Stimulated activated CD8-positive, alpha-beta memory T cell treated with anti-CD3 and anti-CD28 coated beads, Interleukin-2, amount 100 ng/mL, for 1 hour (primary cell): Measurements from ENCODE around the gene SLC43A3.
"Not testable (repeated sequence)": the region's sequence is repeated elsewhere in the genome, so short reads cannot be mapped to it uniquely, and the experiment has no call there.

Source experiments
- DNase-seq, 2 donors: peaks; one replicate each; pipeline ENCODE4 v3.0.0-alpha.2; 2020; ENCODE audit warnings: low read depth in 2 of 2

SLC43A3 gene

DNA sequence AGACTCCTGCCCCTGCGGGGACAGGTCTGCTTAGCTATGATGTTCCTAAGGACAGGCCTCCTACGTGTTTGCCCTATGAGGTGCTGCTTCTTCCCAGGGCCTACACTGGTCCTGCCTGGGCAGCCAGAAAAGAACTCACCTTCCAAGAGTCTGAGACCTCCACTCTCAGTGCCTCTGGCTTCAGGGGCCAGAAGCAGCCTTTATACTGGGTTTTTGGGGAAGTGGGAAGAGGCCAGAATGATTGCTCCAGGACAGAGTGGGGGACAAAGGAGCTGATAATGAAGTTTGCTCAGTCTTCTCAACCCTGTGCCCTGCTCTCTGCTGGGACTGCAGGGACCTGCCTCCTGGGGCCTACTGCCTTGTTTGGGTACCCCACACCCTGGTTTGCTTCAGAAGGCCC is 45.9 kb downstream of the SLC43A3 start, which contains the start of gene PRG3:
Gene PRG3 (minus strand): TSS at position 176 of the 400 bp plus-strand sequence. CDS start 442 bp downstream, outside the sequence.
- DNase-seq = no peak

DNA sequence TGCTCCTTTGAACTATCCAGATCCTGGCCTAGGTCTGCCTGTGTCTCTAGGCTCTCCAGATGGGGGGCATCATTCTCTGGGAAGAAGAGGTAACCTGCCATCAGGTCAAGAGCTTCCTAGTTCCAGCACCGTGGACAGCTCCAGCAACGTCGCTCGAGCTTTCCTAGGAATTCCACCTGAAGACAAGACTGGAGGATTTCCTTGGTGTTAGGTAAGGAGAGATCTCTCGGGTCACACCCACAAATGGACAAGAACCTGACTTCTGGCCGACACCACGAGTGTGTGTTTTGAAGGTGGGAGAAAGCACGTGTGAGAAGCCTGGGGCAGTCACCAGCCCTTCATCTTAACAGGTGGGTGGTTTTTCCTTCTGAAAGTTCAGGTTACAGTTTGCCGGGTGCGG is 47.2 kb downstream of the SLC43A3 start:
- DNase-seq = no peak

DNA sequence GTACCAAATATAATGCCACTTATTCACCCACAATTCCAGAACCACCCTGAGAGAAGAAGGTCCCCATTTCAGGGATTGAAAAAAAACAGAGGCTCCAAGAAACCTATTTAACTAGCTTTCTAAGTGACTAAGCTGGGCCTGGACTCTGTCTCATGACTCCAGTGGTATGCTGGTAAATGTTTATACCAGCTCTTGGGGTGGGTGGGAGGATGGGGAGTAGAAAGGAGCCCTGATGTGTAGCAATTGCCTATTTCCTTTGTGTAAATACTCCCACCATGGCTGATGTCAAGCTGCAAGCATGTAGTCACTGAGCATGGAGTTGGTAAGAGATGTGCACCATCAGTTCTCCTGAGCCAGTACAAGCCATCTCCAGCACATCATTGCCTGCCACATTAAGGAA is 48.7 kb downstream of the SLC43A3 start:
- DNase-seq = no peak

DNA sequence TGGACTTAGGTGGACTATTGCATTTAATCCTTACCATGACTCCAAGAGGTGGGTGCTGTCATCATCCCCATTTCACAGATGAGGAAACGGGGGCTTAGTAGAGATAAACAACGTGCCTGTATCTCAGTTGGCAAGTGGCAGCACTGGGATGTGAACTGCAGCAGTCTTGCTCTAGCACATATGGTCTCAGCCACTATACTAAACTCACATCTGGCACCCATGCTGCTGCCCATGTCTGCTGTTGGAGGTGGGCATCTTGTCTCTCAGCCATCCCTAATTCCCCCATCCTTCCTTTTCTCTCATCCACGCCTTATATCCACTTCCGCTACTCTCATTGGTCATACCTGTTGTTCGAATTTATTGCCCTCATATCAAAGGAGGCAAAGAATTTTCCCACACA is 49.8 kb downstream of the SLC43A3 start:
- DNase-seq = no peak

DNA sequence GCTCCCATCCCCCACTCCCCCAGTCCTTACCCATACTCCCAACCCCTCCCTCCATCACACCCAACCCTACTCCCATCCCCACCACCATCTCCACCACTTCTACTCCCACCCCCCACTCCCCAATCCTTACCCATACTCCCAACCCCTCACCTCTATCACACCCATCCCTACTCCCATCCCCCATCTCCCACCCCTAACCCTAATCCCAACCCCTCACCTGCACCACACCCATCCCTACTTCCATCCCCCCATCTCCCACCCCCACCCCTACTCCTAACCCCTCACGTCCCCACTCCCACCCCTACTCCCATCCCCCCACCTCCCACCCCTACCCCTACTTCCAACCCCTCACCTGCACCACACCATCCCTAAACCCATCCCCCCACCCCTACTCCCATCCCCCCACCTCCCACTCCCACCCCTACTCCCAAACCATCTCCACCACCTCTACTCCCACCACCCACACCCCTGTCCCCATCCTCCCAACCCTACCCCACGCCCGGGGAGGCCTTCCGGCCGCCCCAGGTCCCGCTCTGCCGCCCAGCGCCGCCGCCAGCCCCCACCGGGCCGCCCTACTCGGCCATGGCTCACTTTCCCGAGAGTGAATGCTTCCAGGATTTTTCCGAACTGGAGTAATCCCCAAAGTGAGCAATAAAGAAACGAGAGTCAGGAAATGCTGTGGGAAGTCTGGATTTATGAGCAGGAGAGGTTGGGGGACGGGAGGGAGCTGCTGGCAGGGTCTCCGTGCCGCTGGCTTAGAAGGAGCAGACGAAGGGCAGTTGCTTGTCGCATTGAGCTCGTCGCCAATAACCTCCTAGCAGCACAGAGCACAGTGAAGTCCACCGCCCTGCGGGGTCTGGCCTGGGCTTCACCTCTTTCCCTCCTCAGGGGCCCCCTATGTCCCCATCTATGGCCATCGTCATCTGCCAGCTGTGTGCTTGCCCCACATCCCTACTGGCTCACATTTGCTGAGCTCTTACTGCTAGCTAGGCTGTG is 50.5 kb downstream of the SLC43A3 start:
- no peak for DNase-seq

DNA sequence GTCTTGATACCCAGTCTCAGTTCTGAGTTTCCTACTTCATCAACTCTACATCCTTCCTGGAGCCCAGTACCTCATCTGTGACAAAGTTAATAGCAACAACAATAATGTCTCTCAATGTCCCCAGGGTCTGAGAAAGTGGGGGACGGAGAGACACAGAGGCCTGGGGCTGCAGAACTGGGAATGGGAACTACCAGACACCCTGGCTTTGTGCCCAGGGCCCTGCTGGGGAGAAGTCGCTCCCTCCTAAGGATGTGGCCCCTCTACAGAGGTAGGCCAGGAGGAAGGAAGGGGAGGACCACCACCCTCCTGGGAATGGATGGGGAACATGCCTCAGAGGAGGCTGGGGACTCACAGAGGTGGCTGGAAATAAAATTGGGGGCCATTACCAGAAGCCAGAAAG is 51.4 kb downstream of the SLC43A3 start:
- DNase-seq = no peak

DNA sequence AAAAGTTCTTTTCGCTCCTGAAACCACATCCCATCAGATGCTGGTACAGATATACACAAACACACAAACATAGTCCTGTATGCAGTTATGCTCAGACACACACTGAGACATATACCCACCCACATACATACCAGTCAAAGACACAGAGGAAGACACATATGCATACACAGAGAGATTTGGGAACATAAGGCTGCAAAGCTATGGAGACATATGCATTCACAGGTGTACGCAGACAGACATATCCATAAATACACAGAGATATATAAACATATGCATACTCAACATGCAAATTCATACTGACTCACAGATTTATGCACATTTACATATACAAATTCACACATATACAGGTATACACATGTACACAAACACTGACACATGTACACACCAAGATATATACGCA is 52.0 kb downstream of the SLC43A3 start:
- no peak for DNase-seq

DNA sequence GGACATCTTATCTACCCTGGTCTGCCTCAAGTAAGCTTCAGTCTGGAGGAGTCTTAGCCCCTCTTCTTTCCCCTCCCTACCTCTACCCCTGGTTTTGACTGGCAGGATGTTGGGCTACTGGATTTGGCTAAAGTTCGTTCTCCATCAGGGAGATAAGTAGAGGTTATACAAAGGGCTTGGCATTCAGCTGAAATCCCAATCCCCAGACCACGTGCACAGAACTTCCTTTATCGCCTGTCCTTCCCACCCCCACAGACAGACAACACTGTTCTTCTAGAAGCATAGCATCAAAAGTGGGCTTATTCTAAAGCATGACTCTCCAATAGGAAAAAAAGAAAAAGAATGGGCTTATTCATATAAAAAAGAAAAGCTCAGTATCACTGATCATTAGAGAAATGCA is 53.8 kb downstream of the SLC43A3 start:
- DNase-seq = no peak

DNA sequence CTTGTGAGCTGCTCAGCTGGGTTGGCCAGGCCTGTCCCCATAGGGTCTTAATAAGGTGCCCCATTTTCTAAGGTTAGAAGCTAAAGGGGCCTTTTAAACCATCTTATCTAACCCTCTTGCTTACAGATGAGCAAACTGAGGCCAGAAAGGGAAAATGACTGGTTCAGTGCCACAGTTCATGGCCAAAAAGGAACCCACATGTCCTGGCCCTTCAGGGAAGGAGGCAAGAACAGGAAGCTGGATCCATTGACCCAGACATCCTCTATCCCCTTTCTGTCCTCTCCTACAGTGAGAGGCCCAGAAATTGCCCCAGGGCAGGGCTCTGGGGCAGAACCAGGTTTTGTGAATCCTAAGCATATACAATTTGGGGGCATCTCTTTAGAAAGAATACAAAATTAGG is 56.0 kb downstream of the SLC43A3 start:
- no peak for DNase-seq

DNA sequence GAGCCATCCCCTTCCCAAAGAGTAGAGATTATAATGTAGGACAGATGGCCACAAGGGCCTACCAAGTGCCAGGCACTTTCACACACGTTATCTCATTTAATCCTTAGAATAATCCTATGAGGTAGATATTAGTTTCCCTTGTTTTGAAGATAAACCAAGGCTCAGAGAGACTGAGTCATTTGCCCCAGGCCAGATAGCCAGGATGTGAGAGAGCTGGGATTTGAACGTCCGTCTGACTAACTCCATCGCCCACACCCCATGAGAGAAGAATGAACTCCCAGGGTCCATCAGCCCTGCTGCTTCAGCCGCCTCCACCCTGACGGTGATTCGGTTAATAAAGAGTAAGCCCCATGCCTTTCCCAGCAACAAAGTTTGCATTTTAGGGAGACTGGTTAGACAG is 56.7 kb downstream of the SLC43A3 start:
- no peak for DNase-seq

DNA sequence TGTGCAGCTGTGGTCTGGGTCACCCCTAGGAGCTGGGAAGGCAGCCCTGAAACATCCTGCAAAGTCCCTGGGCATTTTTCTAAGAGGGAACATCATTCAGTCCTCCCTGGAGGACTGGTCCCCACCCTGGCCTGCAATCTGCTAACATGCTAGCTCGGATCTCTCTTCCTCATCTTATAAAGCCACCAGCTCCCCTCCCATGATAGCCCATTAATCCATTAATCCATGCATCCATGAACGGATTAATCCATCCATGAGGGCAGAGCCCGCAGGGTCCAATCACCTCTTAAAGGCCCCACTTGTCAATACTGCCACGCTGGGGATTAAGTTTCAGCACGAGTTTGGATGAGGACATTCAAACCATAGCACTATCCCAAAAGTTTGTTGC is 58.1 kb downstream of the SLC43A3 start:
- DNase-seq = no peak

DNA sequence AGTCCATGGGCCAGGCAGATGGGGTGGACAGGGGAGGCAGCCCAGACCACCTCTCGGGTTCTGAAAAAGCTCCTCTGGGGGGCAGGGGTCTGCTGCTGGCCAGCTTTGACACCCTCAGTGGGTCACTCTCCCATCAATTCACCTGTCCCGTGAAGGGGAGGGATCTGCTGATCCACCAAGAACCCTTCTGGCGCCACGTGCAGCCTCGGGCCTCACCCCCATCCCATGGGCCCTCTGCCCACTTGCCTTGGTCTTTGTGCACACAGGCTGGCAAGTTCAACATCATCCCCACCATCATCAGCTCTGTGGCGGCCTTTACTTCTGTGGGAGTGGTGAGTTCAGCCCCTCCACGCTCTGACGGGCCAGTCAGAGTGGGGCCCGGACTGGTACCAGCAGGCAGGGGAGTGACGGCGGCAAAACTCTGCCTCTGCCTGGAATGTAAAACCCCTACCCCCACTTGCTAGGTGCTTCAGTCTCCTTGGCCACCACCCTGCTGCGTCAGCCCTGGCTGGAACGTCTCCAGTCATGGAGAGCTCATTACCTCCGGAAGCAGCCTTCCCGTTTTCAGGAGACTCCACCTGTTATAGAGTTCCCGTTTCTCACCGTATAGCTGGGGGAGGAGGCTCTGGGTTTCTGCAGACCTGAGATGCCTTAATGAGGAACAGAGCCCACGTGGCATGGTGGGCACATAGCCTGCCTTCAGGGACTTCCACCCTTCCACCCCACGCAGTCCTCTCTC is 58.6 kb downstream of the SLC43A3 start:
- no peak for DNase-seq

DNA sequence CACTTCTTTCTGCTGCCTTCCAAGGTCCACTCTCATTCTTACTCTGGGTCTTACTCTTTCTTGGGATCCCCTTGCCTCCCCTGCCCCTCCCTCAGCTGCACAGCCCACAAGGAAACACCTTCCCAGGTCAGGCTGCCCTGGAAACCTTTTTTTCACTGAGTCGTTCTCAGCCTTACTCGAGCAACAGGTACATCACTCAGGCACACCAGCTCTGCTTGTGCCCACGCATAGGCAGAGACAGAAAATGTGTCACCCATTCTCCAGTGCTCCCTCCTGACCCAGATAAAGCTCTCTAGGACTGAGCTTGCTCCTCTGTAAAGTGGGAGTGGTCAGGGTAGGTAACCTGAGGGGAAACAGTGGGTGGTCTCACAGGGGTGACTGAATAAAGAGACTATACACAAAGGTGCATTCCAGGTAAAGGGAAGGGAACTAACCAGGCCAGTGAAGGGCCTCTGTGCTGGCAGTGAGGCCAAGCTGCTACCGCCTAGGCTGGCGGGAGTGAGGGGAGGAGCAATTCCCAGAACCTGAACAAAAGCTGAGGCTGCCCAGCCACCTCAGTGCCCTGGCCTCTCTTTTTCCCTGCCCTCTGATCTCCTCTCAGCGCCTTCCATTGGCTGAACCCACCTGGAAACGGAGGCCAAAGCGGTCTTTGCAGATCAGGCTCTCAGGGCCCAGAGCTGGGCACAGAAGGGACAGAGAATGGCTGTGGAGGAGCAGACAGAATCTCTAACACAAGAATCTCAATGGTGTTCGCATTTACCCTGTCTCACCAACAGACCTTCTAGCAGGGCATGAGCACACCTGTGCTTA is 61.9 kb downstream of the SLC43A3 start:
- DNase-seq = no peak

DNA sequence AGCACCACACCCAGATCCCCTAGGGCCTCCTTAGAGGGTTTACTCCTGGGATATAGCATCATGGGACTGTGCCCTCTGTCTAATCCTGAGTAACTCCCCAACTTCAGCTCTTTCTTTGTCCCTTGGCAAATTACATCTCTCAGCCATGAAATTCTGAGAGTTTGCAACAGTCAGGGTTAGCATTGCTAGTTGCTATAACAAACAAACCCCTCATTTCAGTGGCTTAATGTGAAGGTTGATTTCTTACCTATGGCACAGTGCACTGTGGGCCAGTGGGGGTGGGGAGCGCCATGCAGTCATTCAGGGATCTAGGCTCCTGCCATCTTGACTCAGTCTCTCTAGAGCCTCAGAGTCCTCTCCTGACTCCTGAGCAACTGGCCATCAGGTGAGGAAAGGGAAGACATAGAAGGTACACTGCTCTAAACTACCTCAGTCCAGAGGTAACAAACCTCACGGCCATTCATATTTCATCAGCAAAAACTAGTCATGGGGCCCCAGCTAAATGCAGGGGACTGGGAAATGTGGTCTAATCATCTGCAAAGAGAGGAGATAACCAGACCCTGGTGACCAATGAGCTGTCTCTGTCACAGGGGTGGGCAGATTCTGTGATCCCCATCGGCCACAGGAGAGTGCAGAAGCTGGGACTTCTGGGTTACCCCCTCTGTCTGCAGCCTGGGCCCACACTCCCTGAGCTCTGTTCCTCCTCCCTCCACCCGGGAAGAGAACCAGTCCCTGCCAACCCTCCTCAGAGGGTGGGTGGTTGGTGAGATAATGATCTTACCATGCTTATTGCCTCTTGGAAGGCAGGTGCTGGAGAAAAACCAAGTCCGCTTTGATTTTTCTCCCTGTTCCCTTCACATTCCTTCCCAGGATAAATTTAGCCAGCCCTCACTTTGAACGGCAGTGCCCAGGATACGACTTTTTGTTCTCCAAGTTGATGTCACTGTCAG is 63.5 kb downstream of the SLC43A3 start:
- DNase-seq = no peak

DNA sequence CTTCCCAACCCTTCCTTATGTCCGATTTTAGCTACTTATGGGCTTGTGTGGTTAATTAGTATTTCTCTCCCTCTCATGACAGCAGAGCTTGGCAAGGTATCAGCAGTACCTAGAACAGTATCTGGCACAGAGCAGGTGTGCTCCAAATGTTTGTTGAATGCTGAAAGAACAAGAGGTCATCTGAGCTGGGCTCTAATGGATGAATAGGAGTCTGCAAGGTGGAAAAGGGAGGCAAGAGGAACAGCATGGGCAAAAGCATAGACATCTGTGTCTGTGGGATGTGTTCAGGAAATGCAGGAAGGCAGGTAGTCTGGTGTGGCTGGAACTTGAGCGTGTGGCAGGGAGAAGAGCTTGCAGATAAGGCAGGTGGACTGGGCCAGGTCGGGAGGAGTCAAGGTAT is 65.0 kb downstream of the SLC43A3 start:
- DNase-seq = no peak

DNA sequence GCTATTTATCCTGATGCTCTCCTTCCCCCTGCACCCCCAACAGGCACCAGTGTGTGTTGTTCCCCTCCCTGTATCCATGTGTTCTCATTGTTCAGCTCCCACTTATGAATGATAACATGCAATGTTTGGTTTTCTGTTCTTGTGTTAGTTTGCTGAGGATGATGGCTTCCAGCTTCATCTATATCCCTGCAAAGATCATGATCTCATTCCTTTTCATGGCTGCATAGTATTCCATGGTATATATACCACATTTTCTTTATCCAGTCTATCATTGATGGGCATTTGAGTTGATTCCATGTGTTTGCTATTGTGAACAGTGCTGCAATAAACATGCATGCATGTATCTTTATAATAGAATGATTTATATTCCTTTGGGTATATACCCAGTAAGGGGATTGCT is 65.5 kb downstream of the SLC43A3 start:
- not testable (repeated sequence) for DNase-seq

DNA sequence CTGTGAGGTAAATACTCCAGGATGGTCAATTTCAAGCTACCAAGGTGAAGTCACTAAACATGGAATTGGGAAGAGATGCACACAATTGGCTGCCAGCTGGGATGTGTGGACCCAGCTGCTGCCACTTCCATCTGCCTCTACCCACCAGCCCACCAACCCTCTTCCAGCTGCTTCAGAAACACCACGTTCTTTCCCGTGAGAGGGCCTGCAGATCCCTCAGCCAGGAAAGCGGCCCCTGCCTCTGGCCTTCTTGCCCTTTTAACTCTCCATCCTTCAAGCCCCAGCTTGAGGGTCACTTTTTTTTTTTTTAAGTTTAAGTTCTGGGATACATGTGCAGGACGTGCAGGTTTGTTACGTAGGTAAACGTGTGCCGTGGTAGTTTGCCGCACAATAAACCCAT is 65.9 kb downstream of the SLC43A3 start:
- no peak for DNase-seq

DNA sequence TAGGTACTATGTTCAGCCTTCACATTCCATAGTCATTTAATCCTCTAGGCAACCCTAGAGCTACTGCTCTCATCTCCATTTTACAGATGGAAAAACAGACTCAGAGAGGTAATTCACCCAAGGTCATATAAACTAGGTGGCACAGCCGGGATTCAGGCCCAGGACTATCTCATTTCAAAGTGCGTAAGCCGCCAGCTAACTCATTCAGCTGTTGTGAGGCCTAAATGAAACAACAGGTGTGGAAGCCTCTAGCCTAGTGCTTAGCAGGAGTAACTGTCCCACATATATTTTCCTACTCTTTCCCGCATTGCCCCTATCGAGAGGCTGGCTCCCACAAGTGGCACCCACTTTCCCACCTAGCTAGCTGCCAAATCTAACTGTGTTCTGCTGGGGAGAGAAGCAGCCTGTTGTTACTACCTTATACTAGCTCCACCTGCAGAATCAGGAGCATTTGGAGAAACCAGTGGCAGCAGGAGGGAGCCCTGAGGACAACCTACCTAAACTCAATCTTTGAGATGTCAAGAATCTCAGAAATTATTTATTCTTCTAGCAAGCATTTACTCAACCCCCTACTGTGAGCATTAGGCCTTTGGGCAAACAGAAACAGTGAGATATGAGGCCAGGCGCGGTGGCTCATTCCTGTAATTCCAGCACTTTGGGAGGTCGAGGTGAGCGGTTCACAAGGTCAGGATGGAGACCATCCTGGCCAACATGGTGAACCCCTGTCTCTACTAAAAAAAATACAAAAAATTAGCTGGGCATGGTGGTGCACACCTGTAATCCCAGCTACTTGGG is 66.8 kb downstream of the SLC43A3 start:
- no peak for DNase-seq

DNA sequence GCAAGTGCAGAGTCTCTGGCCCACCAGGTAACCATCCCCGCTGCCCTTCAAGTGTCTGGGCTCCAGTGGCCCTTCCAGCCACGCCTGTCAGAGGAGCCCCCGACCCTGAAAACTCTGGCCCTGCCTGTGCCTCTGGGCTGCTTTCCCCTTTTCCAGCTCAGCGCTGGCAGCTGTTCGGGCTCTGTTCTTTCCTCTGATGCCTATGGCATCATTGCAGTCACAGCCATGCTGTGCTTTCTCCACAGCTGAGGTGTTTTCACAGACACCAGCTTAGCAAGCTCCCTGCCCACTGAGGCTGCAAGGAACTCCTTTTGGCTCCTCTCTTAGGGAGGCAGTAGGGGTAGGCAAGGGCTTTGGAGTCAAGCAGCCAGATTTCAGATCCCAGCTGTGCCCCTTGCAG is 67.5 kb downstream of the SLC43A3 start:
- DNase-seq = no peak

DNA sequence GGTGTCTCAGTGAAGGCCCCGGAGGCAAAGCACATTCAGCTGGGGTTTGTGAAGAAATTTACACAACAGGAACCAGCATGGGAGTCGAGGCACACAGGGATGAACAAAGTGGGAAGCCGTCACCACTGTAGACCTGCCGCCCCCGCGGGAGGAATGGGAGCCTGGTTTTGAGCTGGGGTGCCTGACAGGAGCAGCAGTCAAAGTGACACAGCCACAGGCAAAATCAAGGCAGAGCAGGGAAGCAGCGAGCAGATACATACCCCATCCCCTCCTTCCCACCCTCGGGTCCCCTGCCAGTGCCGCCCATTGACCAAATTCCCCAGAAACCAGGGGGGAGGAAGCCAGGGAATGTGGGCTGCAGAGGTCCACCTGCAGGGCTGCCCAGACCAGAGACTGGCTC is 67.9 kb downstream of the SLC43A3 start:
- DNase-seq = no peak
